Activated CD4-positive, alpha-beta T cell treated with anti-CD3 and anti-CD28 coated beads for 48 hours (primary cell): ENCODE results near the gene NTNG2.
A peak's percentile ranks its signal among the peaks of the same experiment; 100 is the strongest.

Experiments used
- DNase-seq: peaks from one replicate; pipeline ENCODE4 v3.0.0-alpha.2; 2020

NTNG2 gene

DNA sequence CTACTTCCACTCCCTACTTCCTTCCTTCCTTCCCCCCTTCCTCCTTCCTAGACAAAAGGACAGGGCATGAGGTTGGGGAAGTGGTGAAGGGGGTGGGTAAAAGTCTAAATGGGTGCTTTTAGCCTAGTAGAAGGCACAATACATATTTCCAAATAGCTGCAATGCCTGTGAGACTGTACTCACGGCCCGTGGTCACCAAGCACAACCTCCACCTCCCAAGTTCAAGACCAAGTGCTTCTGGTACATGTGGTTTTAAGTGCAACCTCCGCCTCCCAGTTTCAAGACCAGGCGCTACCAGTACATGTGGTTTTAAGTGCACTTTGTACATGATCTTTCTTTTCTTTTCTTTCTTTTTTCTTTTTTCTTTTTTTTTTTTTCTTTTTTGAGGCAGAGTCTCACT, 14.5 kb upstream of the NTNG2 start:
- no peak for DNase-seq

DNA sequence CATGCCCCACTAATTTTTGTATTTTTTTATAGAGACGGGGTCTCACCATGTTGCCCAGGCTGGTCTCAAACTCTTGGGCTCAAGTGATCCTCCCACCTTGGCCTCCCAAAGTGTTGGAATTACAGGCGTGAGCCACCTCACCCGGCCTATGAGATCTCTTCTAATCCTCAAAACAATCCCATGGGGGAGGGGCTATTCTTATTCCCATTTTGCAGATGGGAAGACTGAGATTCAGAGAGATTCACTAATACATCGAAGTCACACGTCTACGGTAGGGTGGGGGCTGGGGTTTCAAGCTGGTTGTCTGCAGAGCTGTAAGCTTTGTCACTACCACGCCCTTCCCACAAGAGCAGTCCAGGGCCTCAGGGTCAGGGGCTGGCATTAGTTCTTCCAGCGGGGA, 14.0 kb upstream of the NTNG2 start:
- DNase-seq, result no peak

DNA sequence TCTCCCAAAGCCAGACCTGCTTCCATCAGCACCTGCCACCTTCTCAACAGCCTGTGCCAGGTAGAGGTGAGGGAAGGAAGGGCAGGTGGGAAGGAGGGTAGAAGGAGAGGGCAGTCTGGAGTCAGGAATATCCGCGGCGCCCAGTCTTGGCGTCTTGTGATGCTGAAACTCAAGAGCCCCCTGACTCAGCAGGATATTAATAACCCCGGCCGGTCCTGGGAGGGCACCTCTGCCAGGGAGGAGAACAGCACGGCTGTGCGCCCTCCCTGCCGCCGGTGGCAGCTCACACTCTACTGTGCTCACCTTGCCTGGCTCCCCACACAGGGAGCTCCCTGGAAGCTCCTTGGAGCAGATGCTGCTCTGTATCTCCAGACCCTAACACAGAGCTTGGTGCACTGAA, 11.6 kb upstream of the NTNG2 start:
- DNase-seq, result no peak

DNA sequence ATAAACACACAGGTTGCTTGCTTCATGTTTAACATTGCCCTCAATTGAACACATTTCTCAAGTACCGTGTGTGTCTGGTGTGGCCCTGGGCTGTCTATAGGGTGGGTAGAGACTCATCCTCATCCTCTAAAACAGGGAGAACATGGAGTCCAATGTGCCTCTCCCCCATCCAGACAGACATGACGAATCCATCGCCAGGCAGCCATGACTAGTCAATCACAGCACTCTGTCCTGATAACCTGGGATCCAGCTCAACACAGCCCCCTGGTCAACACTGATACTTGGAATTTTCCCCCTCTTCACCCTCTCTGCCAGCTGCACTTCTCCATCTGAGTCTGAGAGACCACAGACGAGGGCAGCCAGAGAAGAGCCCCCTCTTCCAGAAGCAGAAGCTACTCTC, 10.7 kb upstream of the NTNG2 start:
- DNase-seq, result no peak

DNA sequence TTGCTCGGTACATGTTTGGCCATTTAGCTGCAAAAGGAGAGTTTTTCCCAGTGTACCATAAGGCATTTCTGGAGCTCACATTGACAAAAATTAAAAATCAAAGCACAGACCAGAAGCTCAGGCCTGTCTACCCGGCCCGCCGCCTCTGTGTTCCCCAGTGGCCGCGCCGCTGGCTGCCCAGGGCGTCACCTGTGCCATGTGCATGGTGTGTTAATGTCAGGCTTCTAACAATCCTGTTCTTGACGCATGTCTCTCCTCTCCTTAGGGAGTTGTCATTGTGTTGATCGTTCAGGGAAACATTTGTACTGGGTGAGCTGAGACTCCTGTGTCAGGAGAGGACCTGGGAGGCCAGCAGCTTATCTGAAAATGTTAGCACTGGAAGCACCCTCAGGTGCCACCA, 9.6 kb upstream of the NTNG2 start:
- DNase-seq, result no peak

DNA sequence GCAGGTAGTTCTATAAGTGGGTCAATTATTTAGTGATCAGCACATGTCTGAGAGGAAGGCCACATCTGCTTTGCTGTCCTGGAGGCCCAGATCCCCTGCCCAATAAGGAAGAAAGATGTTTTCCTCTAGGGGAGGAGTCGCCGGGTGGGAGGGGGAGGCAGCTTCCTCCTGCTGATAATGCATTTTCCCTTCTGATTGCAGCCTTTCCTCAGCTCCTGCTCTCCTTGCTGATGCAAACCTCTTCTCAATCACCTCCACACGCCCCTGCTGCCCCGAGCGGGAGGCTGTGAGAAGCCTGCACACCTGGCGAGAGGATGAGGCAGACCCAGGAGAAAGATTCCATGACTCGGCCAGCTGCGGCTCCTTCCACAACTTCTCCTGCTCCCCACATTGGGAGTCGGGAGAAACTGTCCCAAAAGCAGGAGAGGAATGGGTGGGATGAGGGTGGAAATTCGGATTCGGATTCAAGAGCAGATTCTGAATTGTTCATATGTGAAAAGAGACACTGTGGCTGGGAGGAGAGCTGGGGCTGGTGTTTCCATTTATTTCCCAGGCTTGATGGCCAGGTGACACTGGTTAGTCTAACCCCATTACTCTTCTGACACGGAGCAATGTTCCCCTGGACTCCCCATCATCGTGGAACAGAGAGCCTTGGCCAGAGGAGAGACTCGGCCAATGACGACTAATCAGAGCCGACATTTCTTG, 6.8 kb upstream of the NTNG2 start:
- no peak for DNase-seq

DNA sequence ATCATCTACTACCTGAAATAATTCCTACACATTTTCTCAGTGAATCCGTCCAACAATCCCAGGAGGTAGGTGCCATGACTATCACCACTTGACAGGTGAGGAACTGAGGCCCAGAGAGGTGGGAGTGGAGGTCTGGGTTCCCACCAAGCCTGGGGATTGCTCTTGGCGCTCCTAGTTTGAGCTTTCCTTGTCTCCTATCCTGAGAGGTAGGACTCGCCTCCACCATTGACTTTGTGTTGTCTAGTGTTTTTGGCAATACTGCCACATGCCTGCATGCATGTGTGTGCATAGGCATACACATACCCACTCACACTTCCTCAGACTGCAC, 6.3 kb upstream of the NTNG2 start:
- DNase-seq, result no peak

DNA sequence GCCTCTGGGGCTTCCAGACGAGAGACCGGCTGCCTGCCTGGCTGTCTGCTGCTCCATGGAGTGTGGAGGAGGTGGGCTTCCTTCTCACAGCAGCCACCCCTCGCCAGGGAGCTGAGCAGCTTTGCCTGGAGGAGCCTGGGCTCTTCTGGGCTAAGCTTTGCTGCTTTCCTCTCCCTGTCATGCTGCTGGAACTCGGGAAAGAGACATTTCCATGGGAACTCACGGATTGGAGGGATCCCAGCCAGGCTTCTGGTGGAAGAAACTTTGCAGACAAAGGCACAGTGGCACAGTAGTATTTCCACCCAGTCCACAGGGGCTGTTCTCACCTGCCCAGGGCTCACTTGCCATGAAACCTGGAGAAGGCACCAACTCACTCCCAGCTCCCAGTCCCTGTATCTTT, 5.6 kb upstream of the NTNG2 start:
- DNase-seq, result no peak

DNA sequence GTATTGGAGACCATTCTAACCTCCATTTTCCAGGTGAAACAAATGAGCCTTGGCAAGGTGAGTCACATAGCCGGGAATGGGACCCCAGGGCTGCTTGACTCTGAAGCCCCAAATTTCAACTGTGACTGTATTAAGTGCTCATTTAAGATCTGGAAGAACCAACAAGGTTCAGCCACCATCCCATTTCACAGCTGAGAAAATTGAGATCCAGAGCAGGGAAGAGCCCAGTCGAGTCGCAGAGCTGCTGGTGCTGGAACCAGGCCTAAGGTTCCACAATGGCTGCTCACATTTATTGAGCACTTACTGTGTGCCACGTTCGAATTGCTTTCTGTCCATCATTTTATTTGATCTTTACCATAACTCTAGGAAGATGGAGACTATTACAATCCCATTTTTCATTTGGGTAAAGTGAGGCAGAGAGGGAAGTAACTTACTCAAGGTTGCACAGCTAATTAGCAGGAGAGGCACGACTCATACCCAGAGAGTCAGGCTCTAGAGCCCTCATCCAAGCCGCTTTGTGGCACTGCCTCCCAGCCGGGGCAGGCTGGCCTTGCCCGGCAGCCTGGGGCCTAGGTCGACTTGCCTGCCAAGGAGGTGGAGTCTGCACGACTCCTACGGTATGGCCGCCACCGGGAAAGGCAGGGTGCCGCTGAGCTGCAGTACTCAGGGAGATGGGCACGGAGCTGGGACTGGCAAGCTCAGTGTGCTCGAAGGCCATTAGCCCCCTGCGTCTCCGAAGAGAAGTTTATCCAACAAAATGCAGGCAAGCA, 4.3 kb upstream of the NTNG2 start:
- no peak for DNase-seq

DNA sequence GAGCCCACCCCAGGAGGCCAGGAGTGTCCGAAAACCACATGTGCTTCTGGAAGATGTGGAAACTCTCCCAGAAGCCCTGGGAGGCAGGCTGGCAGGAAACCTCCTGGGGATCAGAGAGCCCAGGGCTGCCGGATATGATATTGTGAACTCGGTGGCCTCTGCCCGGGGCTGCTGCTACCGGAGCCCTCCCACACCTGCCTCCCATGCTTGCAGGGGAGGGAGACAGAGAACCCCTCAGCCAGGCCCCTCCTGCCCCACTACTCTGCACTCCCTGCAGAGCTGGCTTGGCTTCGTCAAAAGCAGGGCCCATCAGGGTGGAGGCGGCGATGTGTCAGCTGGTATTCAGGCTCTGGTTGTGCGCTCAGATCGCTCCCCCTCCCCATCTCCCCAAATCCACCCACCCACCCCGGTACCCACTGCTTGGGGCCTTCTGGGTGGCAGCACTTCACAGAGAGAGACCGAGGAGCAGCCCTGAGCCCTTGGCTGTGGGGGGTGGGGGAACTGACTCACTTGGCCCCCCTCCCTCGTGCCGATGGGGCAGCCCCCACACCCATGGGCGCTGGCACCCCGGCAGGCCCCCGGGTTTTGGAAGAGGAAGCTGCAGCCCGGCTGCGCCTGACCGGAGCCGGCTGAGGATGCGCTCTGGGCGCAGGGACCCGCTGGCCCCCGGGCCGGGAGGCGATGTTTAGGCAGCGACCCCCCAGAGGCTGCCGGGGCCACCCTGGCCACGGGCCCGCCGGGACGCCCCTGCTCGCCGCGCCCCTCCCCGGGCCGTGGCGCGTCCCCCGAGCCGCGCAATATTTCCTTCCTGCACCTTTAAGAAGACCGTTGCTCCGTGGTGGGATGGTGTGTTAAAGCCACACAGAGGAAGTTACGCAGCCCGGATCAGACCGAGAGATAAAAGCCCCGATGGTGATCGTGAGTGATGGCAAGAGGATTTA, 786 bp upstream of the NTNG2 start:
- peak; percentile 67 for DNase-seq

DNA sequence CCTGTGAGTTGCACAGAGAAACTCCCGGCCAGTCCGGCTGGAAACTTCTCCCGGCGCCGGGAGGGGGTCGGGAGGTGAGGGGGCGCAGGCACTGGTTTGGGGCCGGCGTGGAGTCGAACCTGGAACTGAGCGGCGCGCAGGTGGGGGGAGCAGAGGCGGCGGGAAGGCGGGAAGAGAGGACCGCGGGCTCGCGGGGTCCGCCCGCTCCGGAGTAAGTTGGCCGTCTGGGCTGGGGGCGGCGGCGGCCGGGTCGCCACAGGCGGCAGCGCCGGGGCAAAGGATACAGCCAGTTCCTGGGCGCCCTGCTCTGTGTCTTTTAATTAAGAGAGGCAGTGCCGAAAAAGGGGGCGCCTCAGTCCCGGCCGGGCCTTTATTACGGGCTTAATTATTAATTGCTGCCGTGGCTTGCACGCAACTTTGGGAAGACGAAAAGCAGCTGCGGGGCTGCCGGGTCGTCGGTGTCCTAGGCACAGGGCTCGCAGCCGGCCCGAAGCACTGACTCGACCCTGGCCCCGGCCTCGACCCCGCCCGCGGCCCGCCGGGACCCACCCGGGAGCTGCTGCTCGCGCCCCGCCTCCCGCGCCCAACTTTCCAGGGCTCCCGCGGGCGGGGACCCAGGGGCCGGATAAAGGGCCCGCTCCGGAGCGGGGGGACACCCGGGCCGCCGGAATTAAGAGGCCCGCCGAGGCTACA, 1.1 kb downstream of the NTNG2 start:
- DNase-seq, result no peak

DNA sequence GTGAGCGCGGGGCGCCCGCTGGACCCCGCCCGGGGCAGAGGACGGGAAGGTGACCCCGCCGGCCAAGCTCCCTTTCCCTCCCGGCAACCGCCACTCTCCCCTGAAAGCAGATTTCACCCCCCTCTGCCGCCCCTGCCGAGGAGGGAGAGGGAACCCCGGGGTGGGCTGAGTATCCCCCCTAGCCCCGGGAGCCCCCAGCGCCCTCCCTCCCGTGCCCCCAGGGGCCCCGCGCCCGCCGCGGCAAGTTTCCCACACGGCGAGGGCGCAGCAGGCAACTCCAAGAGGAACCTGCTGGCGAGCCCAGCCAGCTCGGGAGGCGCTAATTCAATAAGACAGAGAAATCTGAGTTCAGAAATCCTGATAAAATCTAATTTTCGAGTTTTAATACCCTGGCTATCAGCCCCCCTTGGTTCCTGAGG, 1.6 kb downstream of the NTNG2 start:
- no peak for DNase-seq

DNA sequence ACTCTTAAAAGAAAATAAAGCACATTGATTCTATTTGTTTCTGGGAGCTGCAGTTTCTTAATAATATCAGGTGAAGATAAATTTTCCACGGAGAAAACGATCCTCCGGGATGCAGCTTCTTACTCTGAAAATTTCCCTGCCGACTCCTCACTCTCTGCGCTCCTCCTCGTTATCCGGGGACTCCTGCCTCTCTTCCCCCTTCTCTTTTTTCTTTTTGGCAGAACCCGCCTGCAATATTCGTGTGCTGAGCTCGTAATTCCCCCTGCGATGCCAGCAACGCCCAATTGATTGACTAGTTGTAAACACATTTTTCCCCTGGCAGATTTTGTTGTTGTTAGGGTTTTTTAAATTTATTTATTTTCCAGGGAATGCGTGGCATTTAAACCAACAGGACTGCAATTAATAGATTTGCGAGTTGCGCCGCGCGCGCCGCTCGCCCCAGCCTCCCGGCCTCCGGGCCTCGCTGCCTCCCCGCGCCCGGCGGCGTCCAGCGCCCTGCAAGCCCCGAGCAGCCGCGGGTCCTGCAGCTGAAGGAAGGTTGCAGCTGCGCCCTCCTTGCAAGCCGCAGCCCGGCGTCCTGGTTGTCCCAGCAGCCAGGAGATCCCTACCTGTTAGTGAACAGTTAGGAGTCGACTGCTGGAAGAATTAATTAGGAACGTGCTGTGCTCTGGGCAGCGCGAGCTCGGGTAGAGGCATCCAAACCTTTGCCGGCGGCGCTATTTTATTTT, 2.2 kb downstream of the NTNG2 start:
- no peak for DNase-seq

DNA sequence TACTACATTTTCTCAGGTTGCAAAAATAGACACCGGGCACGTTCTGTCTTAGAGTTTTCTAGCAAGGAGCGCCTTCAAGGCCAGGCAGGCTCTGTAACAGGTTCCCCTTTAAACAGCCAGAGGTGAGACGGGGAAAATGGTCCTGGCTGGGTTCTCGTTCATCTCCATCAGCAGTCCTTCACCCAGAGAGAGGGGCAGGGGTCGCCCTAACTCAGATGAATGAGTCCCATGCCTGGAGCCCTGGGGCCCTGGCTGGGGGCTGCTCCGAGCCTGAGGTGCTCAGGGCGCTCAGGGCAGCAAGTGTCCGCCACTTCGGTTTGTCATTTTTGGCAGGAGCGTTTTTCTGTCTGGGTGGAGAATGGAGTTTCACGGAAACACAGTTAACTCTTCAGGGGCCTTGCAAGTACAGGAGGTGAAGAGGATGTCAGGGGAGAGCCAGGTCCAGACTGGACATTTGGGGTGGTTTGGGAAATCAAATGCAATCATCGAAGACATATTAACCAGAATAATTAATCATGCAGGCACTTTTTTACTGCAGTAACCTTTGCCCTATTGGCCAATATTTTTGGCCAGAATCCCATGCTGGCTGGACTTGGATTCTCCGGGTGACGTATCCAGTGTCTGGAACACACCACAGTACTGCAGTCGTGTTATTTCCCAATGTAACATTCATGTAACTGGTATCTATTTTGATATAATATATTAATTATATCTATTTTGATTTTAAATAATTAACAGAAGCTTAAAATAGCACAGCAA, 2.9 kb downstream of the NTNG2 start:
- DNase-seq, result no peak

DNA sequence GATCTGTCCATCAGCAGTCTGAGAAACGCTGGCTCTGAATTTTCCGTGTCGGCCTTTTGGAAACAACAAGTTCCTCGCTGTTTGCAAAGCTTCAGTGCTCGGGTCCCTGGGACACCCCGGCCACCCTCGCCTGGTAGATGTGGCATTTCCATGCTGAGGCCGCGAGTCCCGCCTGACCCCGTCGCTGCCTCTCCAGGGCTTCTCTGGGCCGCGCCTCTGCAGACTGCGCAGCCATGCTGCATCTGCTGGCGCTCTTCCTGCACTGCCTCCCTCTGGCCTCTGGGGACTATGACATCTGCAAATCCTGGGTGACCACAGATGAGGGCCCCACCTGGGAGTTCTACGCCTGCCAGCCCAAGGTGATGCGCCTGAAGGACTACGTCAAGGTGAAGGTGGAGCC, 4.7 kb downstream of the NTNG2 start:
- DNase-seq, result peak; percentile 45

DNA sequence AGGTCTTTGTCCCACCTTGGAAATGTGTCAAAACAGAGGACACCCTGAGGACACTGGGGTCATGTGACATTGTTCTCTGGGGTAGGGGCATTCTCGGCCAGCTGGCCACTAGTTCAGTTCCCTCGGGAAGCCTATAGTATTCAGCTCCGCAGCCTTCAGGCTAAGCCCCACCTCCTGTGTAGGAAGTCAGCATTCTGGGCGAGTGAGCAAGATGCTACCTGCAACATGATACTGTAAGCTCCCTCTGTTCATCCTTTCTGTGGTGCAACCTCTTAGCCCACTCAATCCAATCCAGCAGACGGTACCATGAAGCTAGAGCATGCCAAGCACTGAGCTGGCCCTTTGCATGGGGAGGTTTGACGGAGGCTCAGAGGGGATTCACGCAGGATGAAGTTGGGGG, 5.3 kb downstream of the NTNG2 start:
- DNase-seq, result no peak

DNA sequence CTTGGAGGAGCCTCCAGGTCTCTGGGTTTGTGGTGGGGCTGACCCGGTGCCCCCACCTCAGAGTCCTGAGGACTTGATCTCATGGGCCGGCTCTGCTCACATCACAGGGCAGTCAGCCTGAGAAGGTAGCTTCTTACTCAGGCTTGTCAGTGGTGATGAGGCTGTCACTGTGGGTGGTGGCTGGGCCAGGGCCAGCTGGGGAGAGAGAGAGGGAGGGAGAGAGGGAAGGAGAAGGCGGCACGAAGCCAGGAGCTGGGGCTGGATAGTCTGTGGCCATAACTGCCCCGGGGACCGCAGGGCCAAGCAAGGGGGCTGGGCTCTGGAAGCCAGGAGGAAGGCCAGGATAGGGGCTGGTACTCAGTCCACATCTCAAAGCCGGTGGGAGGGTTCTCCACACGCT, 6.5 kb downstream of the NTNG2 start:
- DNase-seq, result no peak

DNA sequence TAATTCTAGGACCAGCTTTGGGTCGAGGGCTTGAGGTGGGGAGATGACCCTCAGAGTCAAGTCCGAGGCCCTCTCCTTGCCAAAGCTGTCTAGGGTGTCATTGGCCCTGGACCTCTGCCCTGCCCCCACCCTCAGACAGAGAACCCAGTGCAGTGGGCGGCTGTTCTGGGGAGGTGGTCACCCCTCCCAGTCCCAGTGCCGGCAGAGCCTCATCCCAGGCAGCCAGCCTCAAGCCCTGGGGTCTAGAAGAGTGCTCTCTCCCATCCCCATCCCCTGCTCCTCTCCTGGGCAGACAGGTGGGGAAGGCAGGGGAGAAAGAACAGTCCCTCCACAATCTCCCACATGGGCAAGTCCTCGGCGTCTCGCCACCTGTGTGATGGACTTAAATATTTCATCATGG, 7.0 kb downstream of the NTNG2 start:
- no peak for DNase-seq

DNA sequence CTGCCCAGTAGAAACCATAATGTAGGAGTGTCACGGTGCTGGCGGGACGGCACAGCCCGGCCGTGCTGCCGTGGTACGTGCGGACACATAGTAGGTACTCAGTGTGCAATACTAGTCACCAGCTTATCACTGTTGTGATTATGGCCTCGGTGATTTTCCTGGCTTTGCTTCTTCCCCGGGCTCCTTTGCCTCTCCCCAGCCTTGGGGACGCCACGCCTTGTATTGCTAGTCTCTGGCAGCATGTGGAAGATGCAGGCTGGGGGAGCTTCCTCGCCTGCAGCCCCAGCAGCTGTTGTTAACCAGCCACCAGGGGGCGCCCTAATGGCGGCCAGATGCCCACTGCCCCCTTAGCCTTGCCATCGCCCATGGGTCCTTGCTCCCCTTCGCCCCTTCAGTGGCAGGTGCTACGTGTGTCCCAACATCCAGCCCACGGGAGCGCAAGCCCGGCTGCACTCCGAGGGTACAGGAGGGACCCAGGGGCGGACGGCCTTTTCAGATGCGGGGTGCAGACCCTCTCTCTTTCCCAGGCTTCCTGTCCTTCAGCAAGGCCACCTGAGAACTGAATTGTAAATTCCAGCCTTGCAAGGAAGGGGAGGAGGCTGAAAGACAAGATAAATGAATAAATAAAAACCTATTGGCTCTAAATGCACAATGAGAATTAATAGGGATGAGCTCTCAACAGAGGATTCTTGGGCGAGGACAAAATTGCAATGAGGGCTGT, 8.0 kb downstream of the NTNG2 start:
- peak; percentile 74 for DNase-seq

DNA sequence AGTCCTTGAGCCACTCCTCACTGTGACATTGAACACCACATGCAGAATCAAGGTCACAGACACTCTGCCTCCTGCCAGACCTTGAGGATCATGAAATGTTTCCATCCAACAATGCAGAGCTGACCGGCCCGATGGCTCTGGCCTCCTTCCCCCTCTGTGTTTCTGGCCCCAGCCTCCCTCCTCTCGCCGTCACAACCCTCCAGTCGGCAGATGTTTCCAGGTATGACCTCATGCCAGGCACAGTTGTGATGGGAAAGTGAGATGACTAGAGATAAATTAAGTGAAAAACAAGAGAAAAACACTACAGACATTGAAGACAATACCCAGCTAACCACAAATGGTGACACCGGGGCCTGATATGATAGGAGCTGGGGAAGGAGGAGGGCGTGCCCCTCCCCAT, 9.8 kb downstream of the NTNG2 start:
- DNase-seq, result no peak

DNA sequence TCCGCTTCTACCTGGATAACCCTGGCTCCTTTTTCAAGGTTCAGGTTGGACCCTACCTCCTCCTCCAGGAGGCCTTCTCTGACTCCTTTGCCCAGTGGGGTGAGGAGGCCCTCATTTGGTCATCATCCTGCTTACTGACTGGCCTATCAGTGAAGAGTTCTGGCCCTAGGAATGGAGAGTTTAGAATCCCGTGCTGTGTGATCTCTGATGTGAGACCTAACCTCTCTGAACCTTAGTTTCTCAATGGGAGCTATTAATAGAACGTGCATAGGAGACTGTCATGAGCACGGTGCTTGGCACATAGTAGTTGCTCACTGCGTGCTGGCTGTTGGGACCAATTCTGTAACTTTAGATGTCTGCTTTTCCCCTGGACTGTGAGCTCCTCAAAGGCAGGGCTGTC, 10.3 kb downstream of the NTNG2 start:
- no peak for DNase-seq
